Naive thymus-derived CD8-positive, alpha-beta T cell (primary cell): ENCODE measurements around the gene MRPS35. TPM values are rescaled to one million over a fixed set of nuclear protein-coding genes. Genes with fewer than 3 reads are reported as not detected.

Experiments used
- ATAC-seq, 2 donors: fragments of 150-1000 bp; cut with Tn5 transposase in 1 of 2; sonication (Bioruptor Pico), chemical (Tn5 transposase) in 1 of 2; 1 replicate in 1 of 2; 2 replicates in 1 of 2; pipeline ENCODE4 v1.10.0; 2021; ENCODE audit warnings: mild to moderate bottlenecking in 2 of 2, moderate library complexity in 2 of 2
- POLR2A ChIA-PET: fragments of 350-600 bp; sonication (Branson Sonifier 250); formaldehyde crosslinking; loops from one replicate; lab custom pipeline; 2021; ENCODE audit warnings: antibody characterized with exemption; lab: Charles Lee
- DNase-seq, 10 donors: peaks; one replicate each; pipeline versions ENCODE4 v3.0.0 to v3.0.0-alpha.2; 2020 to 2022
- H3K27ac Mint-ChIP-seq, 10 donors: one replicate each; pipeline ENCODE4 v1.8.0; 2020 to 2022; ENCODE audit warnings: mild to moderate bottlenecking in 10 of 10, mixed read lengths in 10 of 10, moderate library complexity in 4 of 10, inconsistent platforms in 1 of 10
- H3K27me3 Mint-ChIP-seq, 5 donors: one replicate each; pipeline ENCODE4 v1.8.0; 2021 to 2022; ENCODE audit warnings: mixed read lengths in 5 of 5
- H3K36me3 Mint-ChIP-seq, 3 donors: one replicate each; pipeline ENCODE4 v1.8.0; 2020 to 2022; ENCODE audit warnings: mixed read lengths in 3 of 3, mild to moderate bottlenecking in 2 of 3, inconsistent platforms in 1 of 3
- H3K4me1 Mint-ChIP-seq, 4 donors: one replicate each; pipeline ENCODE4 v1.8.0; 2021 to 2022; ENCODE audit warnings: mixed read lengths in 4 of 4
- H3K4me3 Mint-ChIP-seq, 10 donors: one replicate each; pipeline ENCODE4 v1.8.0; 2020 to 2022; ENCODE audit warnings: mild to moderate bottlenecking in 10 of 10, mixed read lengths in 10 of 10, moderate library complexity in 6 of 10, inconsistent platforms in 1 of 10
- H3K9me3 Mint-ChIP-seq, 9 donors: one replicate each; pipeline ENCODE4 v1.8.0; 2020 to 2022; ENCODE audit warnings: mixed read lengths in 9 of 9, mild to moderate bottlenecking in 3 of 9, inconsistent platforms in 1 of 9, moderate library complexity in 1 of 9
- polyA plus RNA-seq, 3 donors: library from polyadenylated mRNA; unstranded; fragments of 300-500 nt; fragmentation: Illumina TruSeq; gene quantifications; one replicate each; pipeline ENCODE4 v1.2.3, GENCODE V29; 2021
- total RNA-seq, 8 experiments: library from RNA in 2 of 8; stranded (reverse) in 2 of 8; gene quantifications; one replicate each; pipeline ENCODE4 v1.2.3 and lab custom pipeline; 2021 to 2026

Gene MRPS35
- total and polyA plus RNA-seq, 5 experiments from 2014 or later, result 26.6 to 74.4 (median 57.7) TPM

DNA sequence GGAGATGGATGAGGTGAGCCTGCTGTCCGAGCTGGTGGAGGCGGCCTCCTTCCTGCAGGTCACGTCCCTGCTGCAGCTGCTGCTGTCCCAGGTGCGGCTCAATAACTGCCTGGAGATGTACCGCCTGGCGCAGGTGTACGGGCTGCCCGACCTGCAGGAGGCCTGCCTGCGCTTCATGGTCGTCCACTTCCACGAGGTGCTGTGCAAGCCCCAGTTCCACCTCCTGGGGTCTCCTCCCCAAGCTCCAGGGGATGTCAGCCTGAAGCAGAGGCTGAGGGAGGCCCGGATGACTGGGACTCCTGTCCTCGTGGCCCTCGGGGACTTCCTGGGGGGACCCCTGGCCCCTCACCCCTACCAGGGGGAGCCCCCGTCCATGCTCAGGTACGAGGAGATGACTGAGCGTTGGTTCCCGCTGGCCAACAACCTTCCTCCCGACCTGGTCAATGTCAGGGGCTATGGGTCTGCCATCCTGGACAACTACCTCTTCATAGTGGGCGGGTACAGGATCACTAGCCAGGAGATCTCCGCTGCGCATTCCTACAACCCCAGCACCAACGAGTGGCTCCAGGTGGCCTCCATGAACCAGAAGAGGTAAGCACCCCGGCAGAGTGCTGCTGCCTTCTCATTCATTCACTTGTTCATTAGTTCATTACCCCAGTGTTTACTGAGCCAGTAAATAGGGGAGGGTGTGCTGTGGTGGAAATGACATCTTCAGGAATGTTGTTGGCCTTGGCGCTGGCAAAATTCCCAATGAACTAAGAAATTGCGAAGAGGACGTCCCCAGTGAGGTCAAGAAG lies 70.2 kb downstream of the MRPS35 start:
- peak overlapping the region; percentile 78 to 90 (median 80) for H3K4me3 Mint-ChIP-seq
- peak overlapping the region; percentile 65 to 91 (median 82) for H3K27ac Mint-ChIP-seq
- peaks cover 0 to 16% (median 0%) of the 10 kb centered on the region in 3 donors for H3K36me3 Mint-ChIP-seq
- ATAC-seq (peak; percentile 48 to 55), DNase-seq (peak in 5 of 10 donors; percentile 3 to 64 (median 10))
- no peaks in the 10 kb centered on the region for H3K9me3 Mint-ChIP-seq
- POLR2A ChIA-PET, result interaction anchor here (0.6 to 2.3 kb wide), 12 partner anchors 8 to 537 kb away, joined by 3 to 14 read pairs (median 6); partner anchors contain the start of genes CCDC91, MRPS35, PPFIBP1 and STK38L
- H3K27me3 Mint-ChIP-seq, result no peaks in the 10 kb centered on the region
- H3K4me1 Mint-ChIP-seq, result peaks cover 17 to 54% (median 39%) of the 10 kb centered on the region in 4 donors

DNA sequence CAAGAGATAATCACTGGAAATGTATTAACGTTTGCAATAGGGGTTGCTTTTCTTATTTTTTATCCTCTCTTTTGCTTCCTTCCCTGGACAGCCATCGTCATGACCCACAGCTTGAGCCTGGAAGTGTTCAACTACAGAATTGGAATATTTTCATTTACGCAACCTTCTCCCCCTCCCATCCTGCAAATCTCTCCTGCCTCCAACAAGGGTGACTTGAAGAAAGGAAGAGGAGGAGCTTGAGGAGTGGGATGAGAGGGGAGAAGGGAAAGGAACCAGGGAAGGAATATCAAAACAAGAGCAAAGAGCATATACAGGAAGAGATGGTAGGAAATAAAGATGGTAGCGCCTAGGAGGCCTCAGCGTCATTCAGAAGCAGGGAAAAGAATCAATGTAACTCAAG lies 71.0 kb downstream of the MRPS35 start:
- Mint-ChIP-seq H3K9me3 (no peaks in the 10 kb centered on the region), H3K36me3 (peaks cover 0 to 16% (median 0%) of the 10 kb centered on the region in 3 donors), H3K27me3 (no peaks in the 10 kb centered on the region), H3K4me3 (peak overlapping the region; percentile 78 to 90 (median 80)), H3K27ac (peak overlapping the region in 6 of 10 donors; percentile 63 to 88 (median 82)), H3K4me1 (peaks cover 17 to 56% (median 44%) of the 10 kb centered on the region in 4 donors)
- POLR2A ChIA-PET, result no interaction called here
- DNase-seq, result no peak
- ATAC-seq, result no peak

DNA sequence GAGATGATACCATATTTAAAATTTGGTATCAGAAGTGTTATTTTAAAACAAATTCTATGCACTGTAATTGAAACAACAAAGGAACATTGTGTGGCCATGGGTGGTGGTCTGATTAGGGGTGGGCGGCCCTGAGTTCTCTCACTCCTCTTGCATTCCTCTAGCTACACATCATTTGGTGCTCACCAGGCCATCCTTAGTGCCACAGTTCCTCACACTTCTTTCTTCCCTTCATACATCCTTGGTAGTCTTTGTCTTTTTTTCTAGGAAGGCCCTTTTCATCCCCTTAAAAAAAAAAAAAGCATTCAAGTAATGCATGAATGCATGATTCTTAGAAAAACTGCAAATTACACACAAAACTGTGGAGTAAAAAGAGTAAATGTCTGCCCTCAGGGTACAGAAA lies 71.8 kb downstream of the MRPS35 start:
- DNase-seq, result no peak
- Mint-ChIP-seq H3K4me1 (peaks cover 18 to 57% (median 47%) of the 10 kb centered on the region in 4 donors), H3K4me3 (peak overlapping the region in 8 of 10 donors; percentile 11 to 90 (median 79)), H3K36me3 (peaks cover 0 to 16% (median 0%) of the 10 kb centered on the region in 3 donors), H3K27ac (peak overlapping the region in 3 of 10 donors; percentile 0 to 43 (median 13)), H3K27me3 (no peaks in the 10 kb centered on the region), H3K9me3 (no peaks in the 10 kb centered on the region)
- POLR2A ChIA-PET, result no interaction called here
- no peak for ATAC-seq

DNA sequence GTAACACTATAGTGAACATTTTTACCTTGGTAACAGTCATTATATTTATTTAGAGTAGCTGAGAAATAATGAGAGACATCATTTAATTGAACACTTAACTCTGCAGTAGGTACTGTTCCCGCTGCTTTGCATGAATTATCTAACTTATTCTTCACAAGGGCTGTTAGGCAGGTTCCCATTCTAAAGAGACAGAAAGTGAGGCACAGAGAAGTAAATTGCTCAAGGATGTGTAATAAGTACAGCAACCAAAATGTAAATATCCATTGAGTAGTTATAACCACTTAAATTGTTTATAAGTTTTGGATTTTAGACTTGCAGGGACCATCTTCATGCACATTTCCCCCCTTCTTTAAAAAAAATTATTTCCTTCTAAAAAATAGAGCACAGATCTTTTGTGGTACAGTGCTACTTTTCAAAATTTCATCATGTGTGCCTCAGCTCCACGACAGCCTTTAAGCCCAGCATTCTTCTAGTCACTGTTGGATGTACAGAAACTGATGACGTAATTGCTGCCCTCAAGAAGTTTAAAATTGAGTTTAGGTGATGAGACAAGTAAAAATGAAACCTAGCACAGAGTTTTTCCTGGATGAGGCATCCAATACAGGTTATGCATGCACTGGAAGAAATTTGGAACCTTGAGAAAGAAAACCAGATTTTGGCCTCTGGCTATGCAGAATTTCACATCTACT lies 75.4 kb downstream of the MRPS35 start:
- DNase-seq, result no peak
- Mint-ChIP-seq H3K27me3 (no peaks in the 10 kb centered on the region), H3K36me3 (peaks cover 0 to 33% (median 0%) of the 10 kb centered on the region in 3 donors), H3K4me3 (no peak overlapping the region), H3K27ac (peak overlapping the region in 1 of 10 donors; percentile 13), H3K4me1 (peaks cover 22 to 68% (median 50%) of the 10 kb centered on the region in 4 donors), H3K9me3 (no peaks in the 10 kb centered on the region)
- ATAC-seq, result no peak
- POLR2A ChIA-PET, result no interaction called here

DNA sequence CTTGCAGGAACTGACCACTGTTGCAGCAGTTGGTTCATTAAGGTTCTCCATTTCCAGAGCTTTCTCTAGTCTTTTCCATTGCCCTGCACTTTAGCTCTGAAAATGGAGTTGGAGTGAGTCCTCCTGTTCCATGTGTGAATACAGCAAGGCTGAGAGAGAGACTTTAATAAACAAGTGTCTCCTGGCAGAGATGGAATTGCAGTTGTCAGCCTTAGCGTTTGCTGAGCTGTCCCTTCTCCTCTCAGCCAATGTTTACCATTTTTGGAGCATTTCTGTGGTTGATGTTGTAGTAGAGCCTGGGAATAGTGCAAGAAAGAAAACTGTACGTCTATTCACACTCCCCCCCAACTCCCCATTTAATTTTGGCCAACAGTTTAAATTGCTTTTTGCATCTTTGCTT lies 76.9 kb downstream of the MRPS35 start:
- ATAC-seq, result no peak
- POLR2A ChIA-PET, result interaction anchor here (1.2 kb wide), 1 partner anchor 12 kb away, joined by 3 read pairs; no protein-coding TSS in a partner anchor
- DNase-seq, result no peak
- peaks cover 0 to 37% (median 10%) of the 10 kb centered on the region in 3 donors for H3K36me3 Mint-ChIP-seq
- no peaks in the 10 kb centered on the region for H3K27me3 Mint-ChIP-seq
- peak overlapping the region in 1 of 10 donors; percentile 17 for H3K4me3 Mint-ChIP-seq
- H3K9me3 Mint-ChIP-seq, result no peaks in the 10 kb centered on the region
- H3K27ac Mint-ChIP-seq, result peak overlapping the region in 1 of 10 donors; percentile 46
- H3K4me1 Mint-ChIP-seq, result peaks cover 14 to 52% (median 37%) of the 10 kb centered on the region in 4 donors

DNA sequence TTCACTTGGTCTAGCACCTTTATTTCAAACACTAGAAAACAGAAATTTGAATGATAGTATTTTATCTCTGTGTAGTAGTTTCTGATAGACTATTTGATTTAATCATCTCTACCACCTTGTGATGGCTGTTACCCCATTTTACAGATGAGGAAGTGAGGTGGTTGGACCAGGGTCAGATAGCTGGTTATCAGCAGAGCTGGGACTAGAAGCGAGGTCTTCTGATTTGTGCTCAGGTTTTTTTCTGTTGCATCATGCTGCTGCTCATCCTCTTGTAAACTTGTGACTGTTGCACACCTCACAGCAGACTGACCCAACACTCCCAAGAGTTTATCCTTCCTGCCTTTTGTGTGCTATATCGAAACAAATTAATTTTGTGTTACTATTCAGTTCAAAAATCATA lies 79.5 kb downstream of the MRPS35 start:
- H3K27ac Mint-ChIP-seq, result peak overlapping the region in 1 of 10 donors; percentile 18
- H3K36me3 Mint-ChIP-seq, result peaks cover 0 to 49% (median 15%) of the 10 kb centered on the region in 3 donors
- peaks cover 11 to 38% (median 21%) of the 10 kb centered on the region in 4 donors for H3K4me1 Mint-ChIP-seq
- no peaks in the 10 kb centered on the region for H3K9me3 Mint-ChIP-seq
- no peak overlapping the region for H3K4me3 Mint-ChIP-seq
- DNase-seq (no peak), ATAC-seq (no peak)
- POLR2A ChIA-PET, result no interaction called here
- no peaks in the 10 kb centered on the region for H3K27me3 Mint-ChIP-seq

DNA sequence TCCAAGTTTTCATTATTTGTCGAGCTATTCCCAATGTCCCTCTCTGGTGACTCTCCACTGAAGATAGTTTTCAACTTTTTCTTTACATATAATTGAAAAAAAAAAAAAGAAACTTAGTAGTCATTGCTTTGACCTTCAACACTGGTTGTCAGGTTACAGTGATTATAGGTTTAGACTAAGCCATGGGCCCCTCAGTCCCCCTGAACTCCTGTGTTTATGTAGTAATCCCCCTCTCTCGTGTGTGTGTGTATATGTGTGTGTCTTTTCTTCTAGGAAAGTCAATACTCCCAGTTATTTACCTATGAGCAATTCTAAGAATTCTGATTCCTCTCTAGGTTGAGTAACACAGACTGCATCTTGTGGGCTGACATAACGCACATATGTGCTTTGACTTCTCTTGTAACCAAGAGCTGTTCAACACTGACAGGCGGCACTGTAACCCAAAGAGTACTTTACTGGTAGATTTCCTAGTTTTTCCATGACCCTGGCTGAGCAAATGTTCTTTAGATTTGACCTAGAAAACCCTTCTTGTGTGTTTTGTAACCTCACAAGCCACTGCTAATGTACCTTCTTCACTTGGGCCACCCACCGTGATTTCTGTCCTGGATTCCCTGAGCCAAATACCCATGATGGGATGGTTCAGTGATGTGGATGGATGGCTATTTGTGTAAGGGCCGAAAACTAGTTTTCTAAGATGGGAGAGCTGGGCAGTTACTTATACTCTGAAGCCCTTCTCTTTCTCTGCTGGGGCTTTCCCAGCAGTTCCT lies 84.4 kb downstream of the MRPS35 start:
- Mint-ChIP-seq H3K27me3 (no peaks in the 10 kb centered on the region), H3K4me1 (peaks cover 0 to 4% (median 2%) of the 10 kb centered on the region in 4 donors), H3K9me3 (no peaks in the 10 kb centered on the region), H3K36me3 (peaks cover 0 to 72% (median 23%) of the 10 kb centered on the region in 3 donors), H3K4me3 (no peak overlapping the region), H3K27ac (peak overlapping the region in 6 of 10 donors; percentile 8 to 63 (median 12))
- ATAC-seq, result no peak
- POLR2A ChIA-PET, result interaction anchor here (0.7 kb wide), 1 partner anchor 579 kb away, joined by 5 read pairs; no protein-coding TSS in a partner anchor
- DNase-seq, result no peak

DNA sequence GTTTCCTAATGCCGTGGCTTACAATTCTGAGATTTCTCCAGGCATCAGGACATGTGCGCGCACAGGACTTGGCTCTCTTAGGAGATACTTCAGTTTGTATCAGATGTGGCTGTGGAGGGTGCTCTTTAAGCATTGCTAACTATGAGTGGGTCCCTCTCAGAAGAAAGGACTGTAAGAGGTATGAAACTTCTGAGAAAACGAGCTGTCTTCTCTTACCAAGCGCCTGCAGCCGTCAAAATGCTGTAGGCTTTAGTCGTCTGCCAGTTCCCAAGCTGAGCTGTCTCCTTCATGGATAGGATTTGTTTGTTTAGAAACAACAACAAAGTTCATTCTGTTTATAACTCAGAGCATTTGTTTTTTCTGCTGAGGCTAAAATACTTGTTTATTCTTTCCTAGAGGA lies 85.5 kb downstream of the MRPS35 start:
- Mint-ChIP-seq H3K36me3 (peaks cover 0 to 70% (median 23%) of the 10 kb centered on the region in 3 donors), H3K27ac (peak overlapping the region in 1 of 10 donors; percentile 32), H3K27me3 (no peaks in the 10 kb centered on the region), H3K4me1 (peaks cover 9 to 15% (median 13%) of the 10 kb centered on the region in 4 donors), H3K4me3 (no peak overlapping the region), H3K9me3 (no peaks in the 10 kb centered on the region)
- DNase-seq (no peak), ATAC-seq (no peak)
- POLR2A ChIA-PET, result no interaction called here

DNA sequence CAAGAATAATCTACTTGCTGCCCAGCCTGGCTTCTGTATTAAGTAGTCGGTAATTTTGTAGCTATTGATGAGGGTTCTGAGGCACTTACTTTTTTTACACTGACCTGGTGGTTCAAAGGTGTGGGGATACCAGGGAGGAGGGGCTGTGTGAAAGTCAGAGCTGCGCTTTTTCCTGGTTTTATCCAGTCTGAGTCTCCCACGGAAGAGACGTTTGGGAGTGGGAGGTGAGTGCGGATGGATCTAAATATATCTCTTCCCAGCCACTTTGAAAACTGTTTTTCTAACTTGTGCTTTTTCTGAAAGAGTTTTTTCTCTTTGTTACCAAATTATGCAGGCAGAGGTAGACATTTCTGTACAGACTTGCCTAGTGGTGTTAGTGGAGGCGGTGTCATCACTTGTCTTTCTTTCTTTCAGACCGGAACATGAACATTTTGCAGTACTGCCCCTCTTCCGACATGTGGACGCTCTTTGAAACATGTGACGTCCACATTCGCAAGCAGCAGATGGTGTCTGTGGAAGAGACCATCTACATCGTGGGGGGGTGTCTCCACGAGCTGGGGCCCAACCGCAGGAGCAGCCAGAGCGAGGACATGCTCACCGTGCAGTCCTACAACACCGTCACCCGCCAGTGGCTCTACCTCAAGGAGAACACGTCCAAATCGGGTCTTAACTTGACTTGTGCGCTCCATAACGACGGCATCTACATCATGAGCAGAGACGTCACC lies 86.8 kb downstream of the MRPS35 start:
- Mint-ChIP-seq H3K27me3 (no peaks in the 10 kb centered on the region), H3K27ac (peak overlapping the region in 3 of 10 donors; percentile 6 to 83 (median 62)), H3K4me1 (peaks cover 16 to 24% (median 20%) of the 10 kb centered on the region in 4 donors), H3K4me3 (no peak overlapping the region), H3K36me3 (peaks cover 0 to 58% (median 13%) of the 10 kb centered on the region in 3 donors), H3K9me3 (no peaks in the 10 kb centered on the region)
- ATAC-seq (no peak), DNase-seq (no peak)
- POLR2A ChIA-PET, result no interaction called here

DNA sequence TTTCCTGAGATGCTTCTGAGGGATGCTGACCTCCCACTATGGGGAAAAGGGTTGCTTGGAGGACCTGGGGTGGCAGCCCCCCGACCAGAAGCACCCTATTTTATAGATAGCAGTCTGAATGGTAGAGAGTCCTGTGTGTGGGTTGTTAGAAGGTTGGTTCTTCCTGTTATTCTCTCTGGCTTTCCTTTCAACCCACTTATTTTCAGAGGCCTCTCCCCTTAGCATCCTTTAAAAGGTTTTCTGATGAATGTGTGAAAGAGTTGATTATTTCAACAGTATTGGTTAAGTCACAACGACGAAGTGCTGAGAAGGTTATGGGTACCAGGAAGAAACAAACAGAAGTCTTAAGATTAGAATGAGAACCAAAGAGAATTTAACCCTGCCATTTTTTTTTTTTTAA lies 90.2 kb downstream of the MRPS35 start:
- peaks cover 0 to 33% (median 8%) of the 10 kb centered on the region in 3 donors for H3K36me3 Mint-ChIP-seq
- POLR2A ChIA-PET, result interaction anchor here (1.5 kb wide), 1 partner anchor 21 kb away, joined by 11 read pairs; the partner anchor contains the start of genes KLHL42 and MANSC4
- H3K27me3 Mint-ChIP-seq, result no peaks in the 10 kb centered on the region
- peak overlapping the region; percentile 26 to 90 (median 78) for H3K27ac Mint-ChIP-seq
- H3K4me1 Mint-ChIP-seq, result peaks cover 18 to 37% (median 23%) of the 10 kb centered on the region in 4 donors
- ATAC-seq, result peak; percentile 36 to 65
- DNase-seq, result peak in 1 of 10 donors; percentile 18
- H3K9me3 Mint-ChIP-seq, result no peaks in the 10 kb centered on the region
- peak overlapping the region in 8 of 10 donors; percentile 14 to 73 (median 34) for H3K4me3 Mint-ChIP-seq

DNA sequence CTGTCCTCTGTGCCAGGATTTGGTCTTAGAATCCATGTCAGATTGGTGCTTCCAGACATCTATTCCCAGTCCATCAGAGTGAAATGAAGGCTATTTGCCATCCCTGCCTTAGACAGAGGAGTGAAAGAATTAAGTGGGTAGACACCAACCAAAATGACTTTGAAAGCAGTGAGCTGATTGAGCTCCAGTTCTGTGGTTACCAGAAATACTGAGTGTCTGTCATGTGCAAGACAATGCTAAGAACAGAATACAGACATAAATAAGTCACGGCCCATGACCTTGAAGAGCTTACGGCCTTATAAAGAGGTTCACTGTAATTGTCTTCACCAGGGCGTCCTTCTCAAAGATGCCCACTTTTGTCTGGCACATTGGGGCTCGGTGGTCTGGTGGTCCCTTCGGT lies 91.0 kb downstream of the MRPS35 start:
- Mint-ChIP-seq H3K27ac (peak overlapping the region in 9 of 10 donors; percentile 2 to 90 (median 69)), H3K27me3 (peaks cover 0 to 2% (median 0%) of the 10 kb centered on the region in 5 donors), H3K9me3 (no peaks in the 10 kb centered on the region), H3K4me1 (peaks cover 18 to 45% (median 29%) of the 10 kb centered on the region in 4 donors), H3K36me3 (peaks cover 0 to 25% (median 8%) of the 10 kb centered on the region in 3 donors), H3K4me3 (peak overlapping the region in 1 of 10 donors; percentile 32)
- ATAC-seq (no peak), DNase-seq (no peak)
- POLR2A ChIA-PET, result interaction anchor here (0.5 to 1.1 kb wide), 2 partner anchors 22 to 82 kb away, joined by 3 to 6 read pairs; partner anchors contain the start of genes KLHL42 and MANSC4
